H1 (cell line): ENCODE results near the gene LAT.

ENCODE experiments used
- BCL11A ChIP-seq, 2 experiments: IDR thresholded peaks; one replicate each; pipeline ENCODE4 v1.6.1; 2011; ENCODE audit warnings: low read depth in 2 of 2, low read length in 2 of 2, mild to moderate bottlenecking in 2 of 2
- EZH2 ChIP-seq: fragments of 200-600 bp; sonication (generic); IDR thresholded peaks from 2 replicates; pipeline ENCODE4 v1.7.1; 2012; ENCODE audit warnings: low read depth, mild to moderate bottlenecking, moderate library complexity, low read length, inconsistent platforms; ENCODE audit not compliant: severe bottlenecking
- GABPA ChIP-seq: IDR thresholded peaks from 2 replicates; pipeline ENCODE4 v1.6.1; 2011; ENCODE audit warnings: mild to moderate bottlenecking, low read length, moderate library complexity, borderline replicate concordance; ENCODE audit not compliant: insufficient read depth
- JUN ChIP-seq: IDR thresholded peaks from 2 replicates; pipeline ENCODE4 v1.6.1; 2011; ENCODE audit warnings: low read depth, mild to moderate bottlenecking, improper control_type of control experiment, low read length
- POLR2A ChIP-seq, 2 experiments: IDR thresholded peaks; 1 replicate in 1 of 2; 2 replicates in 1 of 2; pipeline ENCODE4 v1.6.1; 2011; ENCODE audit warnings: low read depth in 2 of 2, low read length in 2 of 2, mild to moderate bottlenecking in 2 of 2; ENCODE audit errors: control extremely low read depth in 1 of 2
- POLR2AphosphoS5 ChIP-seq: IDR thresholded peaks from 2 replicates; pipeline ENCODE4 v1.6.1; 2011; ENCODE audit warnings: low read depth, low read length
- RXRA ChIP-seq: IDR thresholded peaks from 2 replicates; pipeline ENCODE4 v1.6.1; 2011; ENCODE audit warnings: low read depth, mild to moderate bottlenecking, low read length, moderate library complexity; ENCODE audit not compliant: insufficient read depth
- SUZ12 ChIP-seq: fragments of 200-600 bp; sonication (generic); IDR thresholded peaks from 2 replicates; pipeline ENCODE4 v1.6.1; 2012; ENCODE audit warnings: mild to moderate bottlenecking, inconsistent platforms, low read length, moderate library complexity, mixed read lengths
- TF ChIP-seq, protein P1 (sequence below), 3 experiments: IDR thresholded peaks; 1 replicate in 2 of 3; 2 replicates in 1 of 3; pipeline versions ENCODE4 v1.5.1 to v1.6.1; 2011; ENCODE audit warnings: low read length in 3 of 3, mild to moderate bottlenecking in 3 of 3, inconsistent platforms in 2 of 3, low read depth in 1 of 3, moderate library complexity in 1 of 3; ENCODE audit not compliant: insufficient read depth in 1 of 3; ENCODE audit errors: control extremely low read depth in 1 of 3
- TF ChIP-seq, protein P2 (sequence below): IDR thresholded peaks from 2 replicates; pipeline ENCODE4 v1.6.1; 2011; ENCODE audit warnings: low read depth, mild to moderate bottlenecking, low read length; ENCODE audit not compliant: insufficient read depth
- TF ChIP-seq, protein P3 (sequence below): IDR thresholded peaks from 2 replicates; pipeline ENCODE4 v1.6.1; 2011; ENCODE audit warnings: low read length, improper control_type of control experiment

- TF ChIP-seq BCL11A (IDR thresholded peaks at IDR 0.05; ENCODE audit: low read depth in 2 of 2, low read length in 2 of 2) (no peak), POLR2A (IDR thresholded peaks at IDR 0.05; ENCODE audit: control extremely low read depth in 1 of 2, low read depth in 2 of 2, low read length in 2 of 2) (no peak), EZH2 (no peak), JUN (no peak), GABPA (no peak), POLR2AphosphoS5 (no peak), SUZ12 (no peak), RXRA (no peak)
- TF ChIP-seq, protein P1, sequence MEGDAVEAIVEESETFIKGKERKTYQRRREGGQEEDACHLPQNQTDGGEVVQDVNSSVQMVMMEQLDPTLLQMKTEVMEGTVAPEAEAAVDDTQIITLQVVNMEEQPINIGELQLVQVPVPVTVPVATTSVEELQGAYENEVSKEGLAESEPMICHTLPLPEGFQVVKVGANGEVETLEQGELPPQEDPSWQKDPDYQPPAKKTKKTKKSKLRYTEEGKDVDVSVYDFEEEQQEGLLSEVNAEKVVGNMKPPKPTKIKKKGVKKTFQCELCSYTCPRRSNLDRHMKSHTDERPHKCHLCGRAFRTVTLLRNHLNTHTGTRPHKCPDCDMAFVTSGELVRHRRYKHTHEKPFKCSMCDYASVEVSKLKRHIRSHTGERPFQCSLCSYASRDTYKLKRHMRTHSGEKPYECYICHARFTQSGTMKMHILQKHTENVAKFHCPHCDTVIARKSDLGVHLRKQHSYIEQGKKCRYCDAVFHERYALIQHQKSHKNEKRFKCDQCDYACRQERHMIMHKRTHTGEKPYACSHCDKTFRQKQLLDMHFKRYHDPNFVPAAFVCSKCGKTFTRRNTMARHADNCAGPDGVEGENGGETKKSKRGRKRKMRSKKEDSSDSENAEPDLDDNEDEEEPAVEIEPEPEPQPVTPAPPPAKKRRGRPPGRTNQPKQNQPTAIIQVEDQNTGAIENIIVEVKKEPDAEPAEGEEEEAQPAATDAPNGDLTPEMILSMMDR (IDR thresholded peaks at IDR 0.05; ENCODE audit: control extremely low read depth in 1 of 3, insufficient read depth in 1 of 3, low read depth in 1 of 3, low read length in 3 of 3): no peak
- TF ChIP-seq, protein P2, sequence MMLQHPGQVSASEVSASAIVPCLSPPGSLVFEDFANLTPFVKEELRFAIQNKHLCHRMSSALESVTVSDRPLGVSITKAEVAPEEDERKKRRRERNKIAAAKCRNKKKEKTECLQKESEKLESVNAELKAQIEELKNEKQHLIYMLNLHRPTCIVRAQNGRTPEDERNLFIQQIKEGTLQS: no peak
- TF ChIP-seq, protein P3, sequence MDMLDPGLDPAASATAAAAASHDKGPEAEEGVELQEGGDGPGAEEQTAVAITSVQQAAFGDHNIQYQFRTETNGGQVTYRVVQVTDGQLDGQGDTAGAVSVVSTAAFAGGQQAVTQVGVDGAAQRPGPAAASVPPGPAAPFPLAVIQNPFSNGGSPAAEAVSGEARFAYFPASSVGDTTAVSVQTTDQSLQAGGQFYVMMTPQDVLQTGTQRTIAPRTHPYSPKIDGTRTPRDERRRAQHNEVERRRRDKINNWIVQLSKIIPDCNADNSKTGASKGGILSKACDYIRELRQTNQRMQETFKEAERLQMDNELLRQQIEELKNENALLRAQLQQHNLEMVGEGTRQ: no peak
Observed at GRCh38 chr16:28936784-28937155, 48.1 kb upstream of the LAT start.
